GM12864 (cell line): Measurements from ENCODE around the gene IFNW1.
"Not testable (repeated sequence)": the region's sequence is repeated elsewhere in the genome, so short reads cannot be mapped to it uniquely, and the experiment has no call there.

Source experiments
- DNase-seq: peaks from one replicate; pipeline ENCODE4 v3.0.0-alpha.2; 2011; ENCODE audit warnings: low read depth
- H3K4me3 ChIP-seq: 2 replicates; pipeline ENCODE4 v1.5.1; 2011; ENCODE audit warnings: mild to moderate bottlenecking, low read depth, low read length, control low read depth
- TF ChIP-seq, protein P1 (sequence below): IDR thresholded peaks from 2 replicates; pipeline ENCODE4 v1.5.1; 2011; ENCODE audit warnings: low read depth, mild to moderate bottlenecking, moderate library complexity, low read length, control low read depth, inconsistent platforms; ENCODE audit errors: missing control alignments

The IFNW1 gene

GRCh38 chr9:21141427-21141882, at the start of gene IFNW1:
Gene IFNW1, minus strand, starts transcription at chr9:21141832. Its CDS starts 262 bp downstream, at chr9:21141570.
- no peak within 1 kb of the TSS for H3K4me3 ChIP-seq
- TF ChIP-seq, protein P1, sequence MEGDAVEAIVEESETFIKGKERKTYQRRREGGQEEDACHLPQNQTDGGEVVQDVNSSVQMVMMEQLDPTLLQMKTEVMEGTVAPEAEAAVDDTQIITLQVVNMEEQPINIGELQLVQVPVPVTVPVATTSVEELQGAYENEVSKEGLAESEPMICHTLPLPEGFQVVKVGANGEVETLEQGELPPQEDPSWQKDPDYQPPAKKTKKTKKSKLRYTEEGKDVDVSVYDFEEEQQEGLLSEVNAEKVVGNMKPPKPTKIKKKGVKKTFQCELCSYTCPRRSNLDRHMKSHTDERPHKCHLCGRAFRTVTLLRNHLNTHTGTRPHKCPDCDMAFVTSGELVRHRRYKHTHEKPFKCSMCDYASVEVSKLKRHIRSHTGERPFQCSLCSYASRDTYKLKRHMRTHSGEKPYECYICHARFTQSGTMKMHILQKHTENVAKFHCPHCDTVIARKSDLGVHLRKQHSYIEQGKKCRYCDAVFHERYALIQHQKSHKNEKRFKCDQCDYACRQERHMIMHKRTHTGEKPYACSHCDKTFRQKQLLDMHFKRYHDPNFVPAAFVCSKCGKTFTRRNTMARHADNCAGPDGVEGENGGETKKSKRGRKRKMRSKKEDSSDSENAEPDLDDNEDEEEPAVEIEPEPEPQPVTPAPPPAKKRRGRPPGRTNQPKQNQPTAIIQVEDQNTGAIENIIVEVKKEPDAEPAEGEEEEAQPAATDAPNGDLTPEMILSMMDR, result peak; percentile 16
- no peak for DNase-seq

DNA sequence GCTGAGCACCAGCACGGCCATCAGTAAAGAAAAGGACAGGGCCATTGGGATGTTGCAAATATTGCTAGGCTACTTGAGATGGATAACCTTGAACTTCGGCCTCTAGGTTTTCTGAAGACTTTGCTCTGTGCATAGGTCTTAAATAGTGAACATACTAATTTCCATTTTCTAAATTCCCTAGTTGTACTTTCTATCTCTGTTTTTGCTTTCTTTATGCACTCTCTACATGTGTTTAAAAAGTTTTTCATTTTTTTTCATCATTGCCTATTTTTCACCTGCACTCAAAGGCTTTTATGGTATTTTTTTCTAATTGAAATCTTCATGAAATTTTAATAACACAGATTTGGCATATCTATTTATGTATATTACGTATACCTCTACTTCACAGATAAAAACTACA, 45.9 kb upstream of the IFNW1 start, which contains the start of gene IFNA4:
TSS of gene IFNA4 (minus strand) at position 101 of the 400 bp plus-strand sequence. CDS start at position 45, 56 bp downstream.
- not testable (repeated sequence) for H3K4me3 ChIP-seq, DNase-seq

- TF ChIP-seq, protein P1, result peak; percentile 61
- DNase-seq, result peak; percentile 5
- not testable (repeated sequence) for H3K4me3 ChIP-seq
Observed at GRCh38 chr9:21182810-21183736, 41.4 kb upstream of the IFNW1 start.

- TF ChIP-seq, protein P1, result no peak
- no peak for DNase-seq
- H3K4me3 ChIP-seq, result no peak overlapping the region
Observed at GRCh38 chr9:21174671-21175070, 33.0 kb upstream of the IFNW1 start.

GRCh38 chr9:21172156-21172555, 30.5 kb upstream of the IFNW1 start:
- no peak overlapping the region for H3K4me3 ChIP-seq
- TF ChIP-seq, protein P1, result no peak
- no peak for DNase-seq

DNA sequence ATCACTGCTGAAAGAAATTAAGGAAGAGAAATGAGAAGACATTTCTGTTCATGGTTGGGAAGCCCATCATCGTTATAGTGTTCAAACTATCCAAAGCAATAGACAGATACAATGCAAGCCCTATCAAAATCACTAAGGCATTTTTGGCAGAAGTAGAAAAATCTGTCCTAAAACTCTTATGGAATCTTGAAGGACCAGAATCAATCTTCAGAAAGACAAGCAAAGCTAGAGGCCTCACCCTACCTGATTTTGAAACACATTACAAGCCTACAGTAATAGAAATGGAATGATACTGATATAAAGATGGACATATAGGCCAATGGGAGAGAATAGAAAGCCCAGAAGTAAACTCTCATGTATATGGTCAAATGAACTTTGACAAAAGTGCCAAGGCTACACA, 29.7 kb upstream of the IFNW1 start:
- DNase-seq, result no peak
- H3K4me3 ChIP-seq, result no peak overlapping the region
- TF ChIP-seq, protein P1, result no peak

GRCh38 chr9:21166560-21166959, 24.9 kb upstream of the IFNW1 start, which contains the start of gene IFNA21:
Gene IFNA21, minus strand, starts transcription at chr9:21166660. Its CDS starts 48 bp downstream, at chr9:21166612.
- not testable (repeated sequence) for DNase-seq

DNA sequence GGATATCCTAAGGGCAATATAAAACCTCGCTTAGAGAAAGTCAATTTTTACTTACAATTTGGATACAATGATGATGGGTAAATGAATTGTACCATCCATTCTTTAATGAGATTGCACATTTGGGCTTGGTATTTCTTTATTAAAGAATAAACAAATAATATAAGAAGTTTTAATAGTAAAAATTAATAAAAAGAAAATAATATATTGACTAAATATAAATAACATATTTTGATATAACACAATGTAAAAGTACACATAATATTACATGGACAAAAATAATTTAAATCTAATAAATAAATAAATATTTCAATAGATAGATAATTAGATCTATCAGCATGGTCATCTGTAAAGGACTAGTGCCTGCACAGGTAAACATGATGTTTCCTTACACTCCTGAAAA, 23.9 kb upstream of the IFNW1 start:
- no peak for DNase-seq
- no peak overlapping the region for H3K4me3 ChIP-seq
- TF ChIP-seq, protein P1, result no peak

More at GRCh38 chr9:21166560-21166959, 24.9 kb upstream of the IFNW1 start, which contains the start of gene IFNA21:
- not testable (repeated sequence) for H3K4me3 ChIP-seq
